ENCODE results near the gene PPARA. TPM values are rescaled to one million over a fixed set of nuclear protein-coding genes. Genes with fewer than 3 reads are reported as not detected.
A peak's percentile ranks its signal among the peaks of the same experiment; 100 is the strongest.

PPARA gene
- total and polyA plus RNA-seq, 2 of the 4 experiments (the other 2 are of a cell fraction), result 3.1 to 7.0 TPM

GRCh38 chr22:46136486-46137217, 13.7 kb upstream of the PPARA start:
- H4K8ac ChIP-seq (ENCODE audit: low read depth in 2 of 2, low read length in 2 of 2), result no peak overlapping the region
- H3K9ac ChIP-seq (ENCODE audit: low read depth, low read length), result no peak overlapping the region
- no peak overlapping the region for H3K4ac ChIP-seq (ENCODE audit: low read depth, low read length)
- DNase-seq, result no peak
- 61% methylated on average over 12 of the region's 24 CpGs; no CpG with 5 or more reads in 1 of the 2 experiments for WGBS, 2 experiments (ENCODE audit: extremely low coverage in 2 of 2, insufficient read length in 1 of 2)
- no peak overlapping the region for H2BK20ac ChIP-seq (ENCODE audit: low read depth, low read length)
- H3K36me3 ChIP-seq (ENCODE audit: control insufficient read depth, insufficient read depth, low read length), result no peaks in the 10 kb centered on the region
- peaks cover 4% of the 10 kb centered on the region; the same call in 1 of the 2 replicates for H3K9me1 ChIP-seq (ENCODE audit: insufficient read depth, low read length)
- H4K5ac ChIP-seq (ENCODE audit: low read depth, low read length), result no peak overlapping the region
- no peaks in the 10 kb centered on the region for H4K20me1 ChIP-seq (ENCODE audit: insufficient read depth, low read length)
- H3K27ac ChIP-seq (ENCODE audit: insufficient read depth, low read length), result no peak overlapping the region
- no peak for TF ChIP-seq CEBPB (IDR thresholded peaks at IDR 0.05; ENCODE audit: low read depth, low read length)
- no peak for TF ChIP-seq MAFK (IDR thresholded peaks at IDR 0.05; ENCODE audit: low read depth, low read length)
- TF ChIP-seq ELK1 (IDR thresholded peaks at IDR 0.05; ENCODE audit: borderline replicate concordance, low read depth, low read length), result no peak
- no peaks in the 10 kb centered on the region for H3K79me1 ChIP-seq (ENCODE audit: low read depth in 1 of 2, low read length in 2 of 2)
- no peak overlapping the region for H2BK5ac ChIP-seq (ENCODE audit: low read depth, low read length, poor library complexity, severe bottlenecking)
- no peak overlapping the region for H3K56ac ChIP-seq (ENCODE audit: extremely low read depth, insufficient read depth, low read length)
- intact Hi-C loops (cut with micrococcal nuclease), result no loop called here
- no peak overlapping the region for H3K4me3 ChIP-seq (ENCODE audit: insufficient read depth, low read depth, low read length)
- no peak overlapping the region for H3K4me2 ChIP-seq (ENCODE audit: low read depth, low read length)
- no TSS peak for BruUV-seq (replicated peaks)
- H3K27me3 ChIP-seq (ENCODE audit: control insufficient read depth, insufficient read depth, low read length), result peaks cover 3% of the 10 kb centered on the region
- H2AK5ac ChIP-seq (ENCODE audit: low read depth, low read length), result no peak overlapping the region
- ChIA-PET CTCF (no interaction called here), POLR2A (ENCODE audit: unreplicated experiment) (no interaction called here)
- peak; percentile 11; the same call in 1 of the 2 replicates for ATAC-seq (ENCODE audit: low read depth)
- no peaks in the 10 kb centered on the region for H3K9me3 ChIP-seq (ENCODE audit: control insufficient read depth, insufficient read depth, low read length)
- dilution Hi-C loops (cut with HindIII; ENCODE audit: low sequenced_read_pairs, unreplicated experiment), result no loop called here
- no peak overlapping the region for H4K91ac ChIP-seq (ENCODE audit: insufficient read depth, low read depth, low read length)
- no peak overlapping the region for H3K23ac ChIP-seq (ENCODE audit: low read depth, low read length)
- no peak overlapping the region for H2AK9ac ChIP-seq (replicated peaks; ENCODE audit: low read depth, low read length, poor library complexity)
- H3K4me1 ChIP-seq (ENCODE audit: control insufficient read depth, insufficient read depth, low read length), result no peaks in the 10 kb centered on the region
- in situ Hi-C loops (cut with MboI; ENCODE audit: low sequenced_read_pairs), result loop anchor here (25.0 kb wide), 1 partner anchor 401 kb away; the partner anchor contains the start of gene CELSR1
- H3K18ac ChIP-seq (ENCODE audit: low read depth, low read length), result no peak overlapping the region
- H2BK15ac ChIP-seq (ENCODE audit: low read depth, low read length), result no peak overlapping the region
- H2BK120ac ChIP-seq (ENCODE audit: low read depth, low read length), result no peak overlapping the region
- no peak overlapping the region for H2AFZ ChIP-seq (replicated peaks; ENCODE audit: low read length, poor library complexity)
- no peak overlapping the region for H3K14ac ChIP-seq (replicated peaks; ENCODE audit: low read depth, low read length)

Measured in IMR-90 (cell line).